Activated effector memory CD4-positive, alpha-beta T cell treated with Interleukin-2 at 50 U/mL for 16 hours (primary cell): ENCODE data around the gene MIX23.

Experiments
- DNase-seq: peaks from one replicate; pipeline ENCODE4 v3.0.0-alpha.2; 2020

Gene MIX23

DNA sequence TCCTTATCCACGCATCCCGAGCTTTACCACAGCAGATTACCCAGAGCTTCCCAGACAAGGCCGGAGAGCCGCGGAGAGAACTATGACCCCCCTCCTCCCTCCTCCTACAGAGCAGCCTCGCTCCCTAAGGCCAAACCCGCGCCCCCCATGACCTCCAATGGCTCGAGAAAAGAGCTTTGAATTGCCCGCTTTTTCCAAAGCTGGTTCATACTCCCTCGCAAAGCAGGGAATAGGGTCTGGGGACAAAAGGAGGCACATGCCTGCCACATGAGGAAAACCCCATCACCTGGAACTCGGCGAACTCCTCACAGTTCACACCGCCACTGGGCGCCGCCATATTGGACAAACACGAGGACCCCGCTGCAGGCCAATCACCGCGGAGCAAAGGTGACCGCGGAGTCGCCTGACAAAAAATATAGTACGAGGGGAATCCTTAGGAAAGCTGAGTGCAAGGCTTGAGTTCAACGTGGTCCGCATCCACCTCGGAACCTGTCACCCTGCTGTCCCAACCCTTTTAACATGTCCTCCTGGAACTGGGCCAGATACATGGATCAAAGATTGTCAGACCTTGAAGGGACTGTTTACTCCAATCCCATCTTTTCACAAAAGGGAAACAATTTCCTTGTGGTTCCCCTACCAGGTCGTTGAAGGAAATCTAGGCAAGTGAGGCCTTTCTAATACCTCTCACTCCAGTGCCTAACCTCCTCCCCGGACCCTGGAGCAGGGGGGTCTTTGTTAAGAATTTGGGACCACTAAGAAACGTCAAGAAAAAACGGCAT, at the start of gene MIX23:
MIX23 (minus strand) TSS at position 344 of the 779 bp plus-strand sequence; CDS start at position 337, 7 bp downstream.
- peak; percentile 75 for DNase-seq

DNA sequence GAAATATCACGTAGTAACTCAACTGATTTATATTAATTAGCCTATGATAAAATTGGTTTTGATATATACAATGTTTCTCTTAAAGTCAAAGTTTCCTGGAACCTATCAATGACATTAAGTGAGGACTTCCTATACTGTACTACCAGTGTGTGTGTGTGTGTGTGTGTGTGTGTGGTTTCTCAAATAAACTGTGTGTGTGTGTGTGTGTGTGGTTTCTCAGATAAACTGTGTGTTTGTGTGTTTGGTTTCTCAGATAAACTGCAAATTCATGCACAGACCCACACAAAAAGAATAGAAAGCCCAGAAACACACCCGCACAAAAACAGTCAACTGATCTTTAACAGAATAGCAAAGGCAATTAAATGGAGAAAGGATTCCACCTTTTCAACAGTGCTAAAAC, 47.3 kb upstream of the MIX23 start:
- no peak for DNase-seq

DNA sequence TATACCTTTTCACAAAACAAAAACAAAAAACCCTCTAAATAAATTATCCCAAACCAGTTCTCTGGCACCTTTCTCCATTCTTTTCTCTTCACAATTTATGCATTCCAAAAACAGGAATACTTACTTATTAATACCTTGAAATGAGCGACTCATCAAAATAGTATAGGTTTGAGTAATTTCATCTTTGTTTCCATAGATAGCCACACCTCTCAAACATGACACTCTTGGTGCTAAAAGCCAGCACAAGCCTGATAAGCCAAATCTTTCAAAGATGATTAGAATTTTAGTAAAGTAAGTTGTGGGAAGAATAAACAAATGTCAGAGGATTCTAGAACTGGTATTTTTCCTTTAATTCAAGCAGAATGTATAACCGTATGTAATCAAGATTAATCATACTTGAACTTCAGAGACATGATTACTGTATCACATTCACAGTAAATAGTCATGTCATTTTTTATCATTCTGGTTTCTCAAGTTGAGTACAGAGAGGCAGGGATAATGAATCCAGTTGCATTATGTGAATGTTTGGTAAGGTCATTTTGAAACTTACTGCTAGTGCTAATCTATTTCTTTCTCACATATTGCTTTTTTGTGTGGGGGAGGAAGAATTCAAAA, 44.9 kb upstream of the MIX23 start:
- no peak for DNase-seq

DNA sequence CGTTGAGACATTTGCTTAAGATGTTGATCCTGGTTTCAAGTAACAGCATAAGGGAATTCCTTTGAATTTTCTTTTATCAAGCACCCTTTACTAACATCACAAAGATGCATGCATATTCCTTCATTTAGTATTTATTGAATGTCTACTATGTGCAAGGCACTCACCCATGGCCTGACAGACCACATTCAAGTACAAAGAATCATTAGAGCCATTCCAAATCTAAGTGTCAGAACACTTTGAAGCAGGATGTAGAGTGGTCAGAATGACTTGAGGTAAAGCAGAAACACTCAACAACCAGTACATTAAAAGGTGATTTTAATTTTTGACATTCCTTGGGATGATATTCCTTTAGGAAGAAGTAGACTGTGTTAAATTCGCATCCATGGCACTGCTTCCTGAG, 38.8 kb upstream of the MIX23 start:
- DNase-seq: no peak

DNA sequence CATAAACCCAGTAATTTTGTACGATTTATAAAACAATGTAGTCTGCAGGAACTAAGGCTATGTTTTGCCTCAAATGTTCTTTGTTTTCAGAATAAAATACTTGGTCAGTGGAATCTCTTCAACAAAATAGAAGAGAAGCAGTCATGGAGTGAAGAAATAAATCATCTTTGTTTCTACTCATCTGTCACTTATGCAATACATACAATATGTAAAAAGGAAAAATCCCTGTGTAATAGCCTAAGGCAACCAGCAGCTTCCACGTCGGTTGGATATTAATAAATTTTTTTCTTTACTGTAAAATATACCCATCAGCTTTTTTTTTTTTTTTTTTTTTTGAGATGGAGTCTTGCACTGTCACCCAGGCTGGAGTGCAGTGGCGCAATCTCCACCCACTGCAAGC, 38.1 kb upstream of the MIX23 start:
- DNase-seq: no peak

DNA sequence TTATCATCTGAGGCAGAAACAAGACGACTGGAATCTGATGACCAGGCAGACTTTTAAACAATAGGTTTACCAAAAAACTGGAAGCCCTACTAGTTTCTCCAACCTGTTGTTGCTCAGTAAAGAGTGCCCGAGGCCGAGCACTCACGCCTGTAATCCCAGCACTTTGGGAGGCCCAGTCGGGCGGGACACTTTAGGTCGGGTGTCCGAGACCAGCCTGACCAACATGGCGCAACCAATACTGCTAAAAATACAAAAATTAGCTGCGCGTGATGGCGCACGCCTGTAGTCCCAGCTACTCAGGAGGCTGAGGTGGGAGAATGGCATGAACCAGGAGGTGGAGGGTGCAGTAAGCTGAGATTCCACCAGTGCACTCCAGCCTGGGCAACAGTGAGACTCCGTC, 33.9 kb upstream of the MIX23 start:
- no peak for DNase-seq

DNA sequence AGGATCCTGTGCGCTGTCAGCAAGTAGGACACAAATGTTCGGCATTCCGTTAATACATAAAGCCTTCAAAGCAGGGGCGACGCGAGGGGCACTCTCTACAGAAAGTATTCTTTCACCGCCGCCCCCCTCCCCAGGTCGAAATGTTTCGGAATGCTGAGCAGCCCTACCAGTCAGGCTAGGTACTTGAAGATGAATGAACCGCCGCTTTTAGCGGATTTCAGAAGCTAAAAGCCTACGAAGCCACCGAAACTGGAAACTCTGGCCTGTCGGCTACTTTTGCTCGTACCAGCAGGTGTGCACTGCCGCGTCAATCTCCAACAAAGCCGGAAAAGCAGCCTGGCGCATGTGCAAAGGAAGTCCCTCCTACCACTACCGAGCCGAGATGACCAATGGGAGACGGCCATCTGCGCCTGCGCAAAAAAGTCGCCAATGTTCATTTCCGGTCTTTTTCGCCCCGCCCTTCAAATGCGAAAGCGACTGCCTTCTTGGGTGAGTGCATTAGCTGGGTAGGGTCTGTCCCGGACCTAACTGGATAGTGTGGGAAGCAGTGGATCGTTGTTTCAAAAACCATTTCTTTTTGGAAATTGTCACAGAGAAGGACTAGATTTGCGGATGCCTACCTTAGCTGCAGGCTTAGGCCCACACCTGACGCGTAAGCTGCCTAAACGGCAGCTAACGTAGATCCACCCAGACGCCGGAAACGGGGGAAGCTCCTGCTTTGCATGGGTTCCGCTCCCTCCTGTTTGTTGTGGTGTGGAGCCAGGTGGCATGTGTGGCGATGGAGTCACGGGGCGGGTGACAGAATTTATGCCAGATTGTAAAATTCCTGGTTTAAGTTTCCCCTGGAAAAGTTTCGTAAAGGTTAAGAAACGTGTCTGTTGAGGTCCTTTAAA, 33.0 kb upstream of the MIX23 start, which contains the start of gene WDR5B:
WDR5B (minus strand) TSS at position 301 of the 893 bp plus-strand sequence. CDS start 534 bp downstream, outside the sequence.
- peak; percentile 96 for DNase-seq

DNA sequence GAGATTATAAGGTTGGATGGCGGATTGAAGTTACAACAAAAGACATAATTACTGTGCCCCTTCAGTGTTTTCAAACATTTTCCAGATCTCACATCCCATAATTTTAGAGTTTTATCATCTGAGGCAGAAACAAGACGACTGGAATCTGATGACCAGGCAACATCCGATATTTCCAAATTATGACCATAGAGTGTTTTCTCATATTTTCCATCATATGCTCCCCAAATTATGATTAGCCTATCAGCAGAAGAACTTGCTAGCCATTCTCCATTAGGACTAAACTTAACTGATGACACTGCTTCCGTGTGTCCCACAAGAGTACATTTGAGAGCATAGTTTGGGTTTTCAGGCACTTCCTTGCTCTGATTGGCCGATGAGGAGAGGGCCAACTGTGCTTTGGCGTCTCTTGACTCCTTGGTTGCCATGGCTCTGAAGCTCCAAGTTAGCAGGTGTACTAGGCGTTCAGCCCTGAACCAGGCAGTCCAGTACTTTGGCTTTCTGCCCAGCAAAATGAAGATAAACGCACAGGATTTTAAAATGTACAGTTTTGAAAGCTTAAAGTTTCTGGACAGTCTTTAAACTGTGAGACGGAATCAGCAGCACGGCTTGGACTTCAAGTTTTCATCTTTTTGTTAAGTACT, 32.2 kb upstream of the MIX23 start:
- DNase-seq: peak; percentile 10

DNA sequence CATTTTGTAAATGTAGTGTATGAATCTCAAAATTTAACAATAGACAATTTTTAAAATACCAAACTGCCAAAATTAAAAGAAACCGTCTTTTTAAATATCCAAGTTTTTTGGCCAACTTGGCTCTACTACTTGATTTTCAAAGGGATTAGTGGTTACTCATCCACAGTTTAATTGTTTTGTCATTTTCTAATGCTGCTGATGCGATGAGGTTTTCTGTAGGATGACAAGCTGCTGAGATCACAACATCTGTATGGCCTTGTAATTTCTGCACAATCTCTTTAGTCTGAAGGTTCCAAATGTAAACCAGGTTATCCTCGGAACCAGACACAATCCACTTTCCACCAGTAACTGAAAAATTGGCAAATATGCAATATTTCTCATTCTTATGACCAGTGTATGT, 31.4 kb upstream of the MIX23 start:
- DNase-seq: no peak

DNA sequence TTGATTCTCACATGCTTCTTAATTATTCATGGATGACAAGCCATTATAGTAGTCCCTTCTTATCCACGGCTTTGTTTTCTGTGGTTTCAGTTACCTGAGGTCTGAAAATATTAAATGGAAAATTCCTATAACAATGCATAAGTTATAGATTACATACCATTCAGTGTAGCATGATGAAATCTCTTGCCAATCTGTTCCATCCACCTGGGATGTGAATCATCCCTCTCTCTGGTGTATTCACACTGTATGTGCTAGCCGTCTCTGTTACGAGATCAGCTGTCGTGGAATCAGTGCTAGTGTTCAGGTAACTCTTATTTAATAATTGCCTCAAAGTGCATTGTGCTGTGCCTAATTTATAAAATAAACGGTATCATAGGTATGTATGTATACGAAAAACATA, 27.6 kb upstream of the MIX23 start:
- DNase-seq: no peak

DNA sequence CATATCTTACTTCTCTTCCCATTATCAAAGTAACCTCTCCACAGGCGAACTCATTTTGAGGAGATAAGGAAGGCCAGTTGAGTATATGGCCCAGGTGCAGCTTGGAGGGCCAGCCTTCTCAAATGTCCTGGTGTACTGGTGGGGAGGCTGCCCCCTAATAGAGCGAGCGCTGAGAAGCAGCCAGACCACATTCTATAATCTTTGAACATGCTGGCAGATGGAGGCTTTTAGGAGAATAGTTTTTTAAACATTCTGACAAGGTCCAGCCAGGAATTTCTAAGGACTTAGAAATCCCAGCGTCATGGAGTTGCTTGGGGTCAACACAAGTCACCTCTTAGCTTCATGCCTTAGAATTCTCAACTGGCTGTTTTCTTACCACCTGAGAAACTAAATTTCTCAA, 27.1 kb upstream of the MIX23 start:
- DNase-seq: no peak

DNA sequence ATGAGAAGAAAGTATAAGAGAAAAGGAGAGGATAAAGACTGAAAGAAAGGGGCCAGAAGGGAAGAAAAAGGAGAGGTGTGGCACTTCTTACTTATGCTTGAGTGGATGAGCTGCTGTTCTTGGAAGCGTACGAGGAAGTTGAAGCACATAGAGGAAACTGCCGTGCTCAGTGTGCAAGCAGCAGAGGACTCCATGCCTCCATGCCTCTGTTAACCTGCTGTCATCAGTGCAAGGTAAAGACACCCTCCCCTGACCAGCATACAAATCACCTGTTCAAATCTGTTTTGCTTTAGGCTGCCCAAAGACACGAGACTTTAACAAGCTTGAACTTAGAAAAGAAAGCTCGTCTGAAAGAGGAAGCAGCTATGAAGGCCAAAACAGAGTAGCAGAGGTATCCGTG, 26.4 kb upstream of the MIX23 start:
- DNase-seq: no peak

DNA sequence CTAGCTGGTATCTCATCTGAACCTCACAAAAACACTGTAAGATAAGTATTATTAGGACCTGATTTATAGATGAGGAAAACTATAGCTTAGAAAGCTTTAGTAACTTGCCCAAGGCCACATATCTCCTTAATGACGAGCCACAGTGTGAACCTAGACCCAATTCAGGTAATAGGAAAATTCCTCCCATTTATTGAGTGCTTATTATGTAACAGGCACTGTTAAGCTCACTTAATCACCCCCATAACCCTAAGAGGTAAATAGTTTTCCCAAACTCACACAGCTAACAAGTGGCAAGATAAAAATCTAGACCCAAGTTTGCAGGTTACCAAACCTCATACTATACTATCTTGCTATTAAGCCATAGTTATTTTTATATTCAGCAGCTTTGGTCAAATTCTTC, 24.9 kb upstream of the MIX23 start:
- DNase-seq: no peak

DNA sequence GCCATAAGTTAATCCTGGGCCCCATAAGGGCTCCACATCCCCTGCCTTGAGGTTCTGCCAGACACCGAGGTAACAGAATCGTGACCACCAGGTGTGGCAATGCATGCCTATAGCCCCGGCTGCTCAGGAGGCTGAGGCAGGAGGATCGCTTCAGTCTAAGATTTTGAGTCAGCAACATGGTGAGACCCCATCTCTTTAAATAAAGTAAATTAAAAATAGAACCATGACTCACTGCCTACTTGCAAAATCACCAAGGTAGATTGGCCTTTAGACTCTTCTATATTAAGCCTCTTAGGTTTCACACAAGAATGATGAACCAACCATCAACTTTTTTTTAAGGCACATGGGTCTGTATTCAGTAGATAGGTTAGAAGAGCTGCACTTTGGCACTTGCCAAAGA, 23.2 kb upstream of the MIX23 start:
- DNase-seq: no peak

DNA sequence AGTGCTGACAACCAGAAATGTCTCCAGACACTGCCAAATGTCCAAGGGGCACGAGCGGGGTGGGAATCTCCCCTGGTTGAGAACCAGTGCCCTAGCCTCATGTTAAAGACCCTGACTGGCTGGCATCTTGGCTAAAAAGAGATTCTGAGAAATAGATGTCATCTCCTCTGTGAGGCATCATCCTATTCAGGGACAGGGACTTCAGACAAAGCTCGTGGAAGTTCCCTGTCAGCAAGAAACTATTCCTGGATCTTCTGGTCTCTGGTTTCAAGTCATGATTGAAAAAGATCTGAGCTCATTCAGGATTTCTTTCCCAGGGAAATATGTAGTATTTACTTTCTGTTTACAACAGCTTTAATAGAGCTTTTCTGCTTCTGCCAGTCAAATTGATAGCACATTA, 22.0 kb upstream of the MIX23 start:
- DNase-seq: no peak

DNA sequence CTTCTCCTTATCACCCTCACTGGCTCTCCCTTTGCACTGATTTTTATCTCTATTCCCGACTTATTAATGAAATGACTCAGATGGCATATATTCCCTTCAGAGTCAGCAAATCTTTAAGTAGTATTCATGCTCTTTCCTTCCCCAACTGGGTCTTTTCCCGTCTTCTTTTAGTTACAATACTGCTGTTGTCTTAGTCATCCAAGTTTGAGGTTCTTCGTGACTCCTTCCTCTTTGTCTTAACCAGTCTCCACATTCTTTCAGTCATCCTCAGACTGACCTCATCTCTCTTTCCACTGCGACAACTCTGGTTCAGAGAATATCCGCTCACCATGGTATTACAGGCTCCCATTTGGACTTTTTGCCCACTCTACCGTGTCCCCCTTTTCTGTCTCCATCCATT, 20.5 kb upstream of the MIX23 start:
- no peak for DNase-seq

DNA sequence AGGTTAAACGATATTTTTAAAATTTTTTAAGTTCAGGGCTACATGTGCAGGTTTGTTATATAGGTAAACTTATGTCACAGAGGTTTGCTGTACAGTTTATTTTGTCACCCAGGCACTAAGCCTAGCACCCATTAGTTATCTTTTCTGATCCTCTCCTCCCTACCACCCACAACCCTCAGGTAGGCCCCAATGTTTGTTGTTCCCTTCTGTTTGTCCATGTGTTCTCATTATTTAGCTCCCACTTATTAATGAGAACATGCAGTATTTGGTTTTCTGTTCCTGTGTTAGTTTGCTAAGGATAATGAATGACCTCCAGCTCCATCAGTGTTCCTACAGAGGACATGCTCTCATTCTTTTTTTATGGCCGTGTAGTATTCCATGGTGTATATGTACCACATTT, 15.9 kb upstream of the MIX23 start:
- no peak for DNase-seq

DNA sequence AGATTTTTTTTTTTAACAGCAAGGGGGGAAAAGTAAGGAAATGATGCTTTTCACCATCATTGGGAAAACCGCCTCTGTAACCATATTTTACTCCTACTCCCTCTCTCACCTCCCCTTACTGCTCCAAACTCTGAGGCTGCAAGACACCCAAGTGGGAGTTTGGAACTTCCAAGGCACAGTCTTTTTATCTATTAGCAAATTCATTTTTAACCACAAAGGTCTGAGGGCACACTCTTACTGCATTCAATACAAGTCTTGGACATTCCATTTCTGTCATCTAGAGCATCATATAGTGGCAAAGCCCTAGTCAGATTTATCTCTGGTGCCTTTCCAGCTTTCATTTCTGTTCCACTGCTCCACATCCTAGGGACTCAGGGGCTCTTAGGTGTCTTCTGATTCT, 14.2 kb upstream of the MIX23 start:
- no peak for DNase-seq

DNA sequence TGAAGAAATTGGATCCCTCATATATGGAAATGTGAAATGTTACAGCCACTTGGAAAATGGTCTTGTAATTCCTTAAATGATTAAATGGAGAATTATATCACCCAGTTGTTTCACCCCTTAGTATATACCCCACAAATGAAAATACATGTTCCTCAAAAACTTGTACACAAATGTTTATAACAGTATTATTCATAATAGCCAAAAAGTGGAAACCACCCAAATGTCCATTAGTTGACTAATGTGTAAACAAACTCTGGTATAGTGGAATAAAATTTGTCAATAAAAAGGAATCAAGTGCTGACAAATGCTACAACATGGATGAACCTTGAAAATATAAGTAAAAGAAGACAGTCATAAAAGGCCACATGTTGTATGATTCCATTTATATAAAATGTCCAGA, 13.5 kb upstream of the MIX23 start:
- no peak for DNase-seq

DNA sequence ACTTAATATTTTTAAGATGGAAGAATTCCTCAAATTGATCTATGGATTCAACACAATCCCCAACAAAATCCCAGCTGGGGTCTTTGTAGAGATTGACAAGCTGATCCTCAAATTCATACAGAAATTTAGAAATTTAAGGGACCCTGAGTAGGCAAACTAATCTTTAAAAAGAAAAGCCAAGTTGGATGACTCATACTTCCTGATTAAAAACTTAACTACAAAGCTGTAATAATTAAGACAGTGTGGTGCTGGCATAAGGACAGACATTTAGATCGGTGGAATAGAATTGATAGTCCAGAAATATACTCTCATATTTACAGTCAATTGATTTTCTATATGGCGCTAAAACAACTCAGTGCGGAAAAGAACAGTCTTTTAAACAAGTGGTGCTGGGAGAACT, 12.6 kb upstream of the MIX23 start:
- DNase-seq: no peak

DNA sequence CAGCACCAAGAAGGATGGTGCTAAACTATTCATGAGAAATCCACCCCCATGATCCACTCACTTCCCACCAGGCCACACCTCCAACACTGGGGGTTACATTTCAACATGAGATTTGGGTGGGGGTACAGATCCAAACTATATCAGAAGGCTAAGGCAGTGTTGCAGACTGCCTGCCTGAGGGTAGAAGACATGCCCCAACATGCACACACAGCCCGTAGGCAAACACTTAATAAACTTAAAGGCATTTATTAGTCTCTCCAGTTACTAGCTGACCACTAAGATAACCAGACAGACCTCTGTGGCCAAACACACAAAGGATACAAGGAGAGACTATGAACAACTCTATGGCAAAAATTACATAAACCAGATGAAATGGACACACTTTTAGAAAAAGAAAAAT, 11.1 kb upstream of the MIX23 start:
- no peak for DNase-seq

DNA sequence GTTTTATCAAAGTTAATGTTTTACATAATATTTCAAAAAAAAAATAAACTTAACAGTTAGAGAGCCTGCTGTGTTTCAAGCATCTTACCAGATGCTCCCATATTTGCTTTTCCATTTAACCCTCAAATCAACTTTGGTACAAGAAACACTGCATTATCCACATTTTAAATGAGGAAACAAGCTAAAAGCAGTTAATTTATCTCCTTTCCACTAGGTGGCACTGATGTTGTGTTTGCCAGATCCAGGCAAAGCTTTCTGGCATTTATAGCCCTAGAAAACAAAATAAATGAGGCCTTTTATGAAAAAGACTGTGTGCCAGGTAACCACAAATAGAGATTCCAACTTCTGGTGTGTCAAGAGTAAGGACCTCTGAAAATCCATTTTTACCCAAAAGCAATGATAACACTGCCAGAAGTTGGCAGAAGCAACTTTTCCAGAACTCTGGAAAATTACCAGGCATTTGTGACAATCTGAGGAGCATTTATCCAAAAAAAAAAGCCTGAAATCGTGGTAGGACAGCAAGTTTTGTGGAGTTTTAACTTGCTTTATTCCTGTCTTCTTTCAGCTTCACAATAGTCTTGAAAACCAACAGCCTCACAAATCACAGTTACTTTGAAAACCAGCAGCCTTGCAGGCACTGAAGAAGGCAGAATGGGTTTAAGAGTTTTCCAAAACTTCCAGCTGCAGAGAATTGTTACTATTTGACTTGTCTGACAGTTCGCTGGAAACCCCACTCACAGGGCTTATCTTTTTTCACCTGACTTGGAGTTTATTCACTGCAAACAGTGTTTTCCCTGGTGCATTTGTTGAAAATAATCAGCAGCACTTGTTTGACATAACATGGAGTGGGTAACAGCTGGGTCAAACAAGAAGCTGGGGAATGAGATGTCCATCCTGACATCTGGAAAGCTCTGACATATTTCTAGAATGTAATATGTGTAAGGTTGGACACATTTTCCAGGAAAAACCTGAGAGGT, 10.1 kb upstream of the MIX23 start:
- no peak for DNase-seq
